LNCaP clone FGC (cell line): Measurements from ENCODE around the gene SPINT2.
A peak's percentile ranks its signal among the peaks of the same experiment; 100 is the strongest.
"Not testable (repeated sequence)": the region's sequence is repeated elsewhere in the genome, so short reads cannot be mapped to it uniquely, and the experiment has no call there.

Experiments
- DNase-seq: peaks from one replicate; pipeline ENCODE4 v3.0.0-alpha.2; 2011; ENCODE audit warnings: low read depth
- H3K4me3 ChIP-seq: 2 replicates; pipeline ENCODE4 v1.5.1; 2011; ENCODE audit warnings: mild to moderate bottlenecking, low read depth, low read length, control low read depth
- CTCF ChIP-seq: IDR thresholded peaks from 2 replicates; pipeline ENCODE4 v1.5.1; 2012; ENCODE audit warnings: mild to moderate bottlenecking; ENCODE audit not compliant: control insufficient read depth, insufficient read depth; ENCODE audit errors: extremely low read depth

The SPINT2 gene

GRCh38 chr19:38223119-38223523 is 41.3 kb upstream of the SPINT2 start:
- peak overlapping the region; percentile 53 for H3K4me3 ChIP-seq
- no peak for DNase-seq
- TF ChIP-seq CTCF, result no peak

- H3K4me3 ChIP-seq, result peak overlapping the region; percentile 53
- TF ChIP-seq CTCF, result no peak
- no peak for DNase-seq
Measured at GRCh38 chr19:38223617-38224013, 40.8 kb upstream of the SPINT2 start.

- no peak for DNase-seq
Measured at GRCh38 chr19:38224014-38224862, 40.1 kb upstream of the SPINT2 start, which contains the start of gene DPF1. TSS of gene DPF1 (minus strand) at chr19:38224222. CDS start at chr19:38224142, 80 bp downstream.

GRCh38 chr19:38224863-38225218 is 39.5 kb upstream of the SPINT2 start:
- DNase-seq, result not testable (repeated sequence)
- peak overlapping the region; percentile 53; the same call in 1 of the 2 replicates for H3K4me3 ChIP-seq

More at GRCh38 chr19:38224014-38224862, 40.1 kb upstream of the SPINT2 start, which contains the start of gene DPF1:
- H3K4me3 ChIP-seq, result peak within 1 kb of the TSS; percentile 53
- TF ChIP-seq CTCF, result 0 out of 2 replicates have a peak, but pooled peaks have one; percentile 6

GRCh38 chr19:38227287-38228004 is 36.9 kb upstream of the SPINT2 start:
- no peak overlapping the region for H3K4me3 ChIP-seq
- TF ChIP-seq CTCF, result no peak
- DNase-seq, result no peak

- no peak for DNase-seq
- H3K4me3 ChIP-seq, result no peak overlapping the region
- TF ChIP-seq CTCF, result no peak
Measured at GRCh38 chr19:38228005-38228377, 36.4 kb upstream of the SPINT2 start.
